ENCODE results near the gene EFCAB13. TPM values are rescaled to one million over a fixed set of nuclear protein-coding genes. Genes with fewer than 3 reads are reported as not detected.

Gene EFCAB13
- total and polyA plus RNA-seq, 2 donors (not counting 1 experiment from before 2014, with no cell fraction given) = 1.3 to 9.2 TPM

DNA sequence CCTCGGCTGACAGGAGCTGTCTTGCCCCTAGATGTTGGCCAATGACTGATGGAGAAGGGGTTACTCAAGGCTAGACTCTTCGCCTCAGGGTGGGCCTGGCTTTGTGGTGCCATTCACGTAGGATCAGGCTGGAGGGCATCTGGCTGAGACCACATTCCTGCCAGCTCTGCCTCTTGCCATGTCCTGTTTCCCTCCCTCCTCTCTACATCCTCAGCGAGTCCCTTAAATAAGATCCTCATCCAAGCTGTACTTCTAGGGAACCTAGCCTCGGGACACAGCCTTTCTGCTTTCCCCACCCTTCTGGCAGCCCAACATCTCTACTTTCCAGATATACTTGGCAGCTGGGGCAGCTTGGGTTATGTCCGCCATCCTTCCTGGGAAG is 27.9 kb upstream of the EFCAB13 start:
- Histone ChIP-seq H4K20me1 (ENCODE audit: control insufficient read depth, extremely low read depth, insufficient read depth, low read length) (no peaks in the 10 kb centered on the region), H3K9me3 (ENCODE audit: control insufficient read depth, insufficient read depth, low read depth, low read length) (no peaks in the 10 kb centered on the region), H3K27ac (ENCODE audit: insufficient read depth, low read length) (no peak overlapping the region), H3K4me1 (ENCODE audit: control insufficient read depth, extremely low read depth, insufficient read depth, low read length) (peaks cover 13% of the 10 kb centered on the region), H3K4me2 (ENCODE audit: extremely low read depth, insufficient read depth, low read length) (no peak overlapping the region), H3K36me3 (ENCODE audit: control insufficient read depth, insufficient read depth, low read length) (peaks cover 2% of the 10 kb centered on the region), H3K27me3 (ENCODE audit: control insufficient read depth, insufficient read depth, low read length) (no peaks in the 10 kb centered on the region), H2AFZ (ENCODE audit: low read length) (no peak overlapping the region), H3K9ac (ENCODE audit: insufficient read depth, low read length) (no peak overlapping the region), H3K79me2 (ENCODE audit: control insufficient read depth, insufficient read depth, low read length) (no peaks in the 10 kb centered on the region), H3K4me3 (replicated peaks in 1 of 4; ENCODE audit: control extremely low read depth in 1 of 4, insufficient read depth in 1 of 4, low read depth in 3 of 4, low read length in 4 of 4) (no peak overlapping the region)
- DNase-seq (ENCODE audit: low read depth in 2 of 2) = no peak
- no peak for TF ChIP-seq CTCF (conservative IDR thresholded peaks at IDR 0.05 in 1 of 2, IDR thresholded peaks at IDR 0.05 in 1 of 2; ENCODE audit: low read depth in 1 of 2, low read length in 2 of 2)
- TF ChIP-seq EZH2 (IDR thresholded peaks at IDR 0.05; ENCODE audit: low read length, missing control alignments) = no peak

DNA sequence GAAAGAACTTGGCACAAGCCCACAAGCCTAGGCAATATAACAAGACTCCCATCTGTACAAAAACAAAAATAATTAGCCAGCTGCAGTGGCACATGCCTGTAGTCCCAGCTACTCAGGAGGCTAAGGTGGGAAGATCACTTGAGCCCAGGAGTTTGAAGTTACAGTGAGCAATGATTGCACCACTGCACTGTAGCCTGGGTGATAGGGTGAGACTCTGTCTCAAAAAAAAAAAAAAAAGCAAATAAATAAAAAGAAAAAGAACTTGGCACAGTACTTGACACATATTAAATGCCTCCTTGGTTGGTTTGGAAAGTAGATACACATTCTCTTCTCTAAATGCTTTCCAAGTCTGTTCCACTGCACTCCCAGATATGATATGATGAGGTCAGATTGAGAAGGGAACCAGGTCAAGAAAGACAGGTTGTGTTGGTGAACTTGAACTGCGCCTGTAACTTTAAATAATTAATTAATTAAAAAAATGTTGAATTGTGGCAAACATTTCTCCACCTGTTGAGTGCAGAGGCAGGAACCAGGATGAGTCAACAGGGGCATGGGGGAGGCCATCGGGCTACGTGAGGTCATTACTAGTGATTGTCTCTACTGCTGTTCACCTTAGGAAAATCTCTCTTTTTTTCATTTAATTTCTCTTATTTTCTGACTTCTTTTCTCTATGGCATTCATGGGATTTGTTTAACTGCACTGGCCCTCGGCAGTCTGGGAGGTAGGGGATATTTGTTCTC is 25.9 kb upstream of the EFCAB13 start:
- Histone ChIP-seq H3K4me2 (ENCODE audit: extremely low read depth, insufficient read depth, low read length) (no peak overlapping the region), H4K20me1 (ENCODE audit: control insufficient read depth, extremely low read depth, insufficient read depth, low read length) (no peaks in the 10 kb centered on the region), H3K9ac (ENCODE audit: insufficient read depth, low read length) (no peak overlapping the region), H3K36me3 (ENCODE audit: control insufficient read depth, insufficient read depth, low read length) (no peaks in the 10 kb centered on the region), H3K9me3 (ENCODE audit: control insufficient read depth, insufficient read depth, low read depth, low read length) (no peaks in the 10 kb centered on the region), H3K4me1 (ENCODE audit: control insufficient read depth, extremely low read depth, insufficient read depth, low read length) (peaks cover 13% of the 10 kb centered on the region), H3K4me3 (replicated peaks in 1 of 4; ENCODE audit: control extremely low read depth in 1 of 4, insufficient read depth in 1 of 4, low read depth in 3 of 4, low read length in 4 of 4) (no peak overlapping the region), H3K27ac (ENCODE audit: insufficient read depth, low read length) (no peak overlapping the region), H3K79me2 (ENCODE audit: control insufficient read depth, insufficient read depth, low read length) (no peaks in the 10 kb centered on the region), H2AFZ (ENCODE audit: low read length) (no peak overlapping the region), H3K27me3 (ENCODE audit: control insufficient read depth, insufficient read depth, low read length) (no peaks in the 10 kb centered on the region)
- TF ChIP-seq CTCF (conservative IDR thresholded peaks at IDR 0.05 in 1 of 2, IDR thresholded peaks at IDR 0.05 in 1 of 2; ENCODE audit: low read depth in 1 of 2, low read length in 2 of 2) = no peak
- no peak for TF ChIP-seq EZH2 (IDR thresholded peaks at IDR 0.05; ENCODE audit: low read length, missing control alignments)
- DNase-seq (ENCODE audit: low read depth in 2 of 2) = peak in 1 of 2 donors; percentile 52

DNA sequence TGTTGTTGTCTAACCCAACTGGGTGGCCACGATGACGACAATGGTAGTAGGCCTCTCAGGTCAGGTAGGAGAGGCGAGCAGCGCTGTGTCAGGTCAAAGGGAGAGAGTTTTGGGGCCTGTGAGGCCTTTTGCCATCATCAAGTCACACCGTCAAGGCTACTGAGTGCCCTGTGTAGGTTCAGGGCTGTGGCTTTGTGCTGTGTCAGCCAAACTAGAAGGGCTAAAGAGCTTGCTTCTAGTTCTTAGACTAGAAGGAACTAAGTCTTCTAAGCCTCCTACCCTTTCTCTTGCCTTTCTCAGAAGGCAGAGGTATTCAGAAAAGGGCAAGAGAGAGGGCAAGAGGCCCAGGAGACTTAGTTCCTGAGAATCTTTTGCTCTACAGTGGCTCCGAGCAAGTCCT is 25.0 kb upstream of the EFCAB13 start:
- Histone ChIP-seq H4K20me1 (ENCODE audit: control insufficient read depth, extremely low read depth, insufficient read depth, low read length) (no peaks in the 10 kb centered on the region), H3K9ac (ENCODE audit: insufficient read depth, low read length) (no peak overlapping the region), H2AFZ (ENCODE audit: low read length) (no peak overlapping the region), H3K36me3 (ENCODE audit: control insufficient read depth, insufficient read depth, low read length) (no peaks in the 10 kb centered on the region), H3K9me3 (ENCODE audit: control insufficient read depth, insufficient read depth, low read depth, low read length) (no peaks in the 10 kb centered on the region), H3K4me2 (ENCODE audit: extremely low read depth, insufficient read depth, low read length) (no peak overlapping the region), H3K27ac (ENCODE audit: insufficient read depth, low read length) (no peak overlapping the region), H3K4me3 (replicated peaks in 1 of 4; ENCODE audit: control extremely low read depth in 1 of 4, insufficient read depth in 1 of 4, low read depth in 3 of 4, low read length in 4 of 4) (no peak overlapping the region), H3K27me3 (ENCODE audit: control insufficient read depth, insufficient read depth, low read length) (no peaks in the 10 kb centered on the region), H3K79me2 (ENCODE audit: control insufficient read depth, insufficient read depth, low read length) (no peaks in the 10 kb centered on the region), H3K4me1 (ENCODE audit: control insufficient read depth, extremely low read depth, insufficient read depth, low read length) (peaks cover 13% of the 10 kb centered on the region)
- no peak for DNase-seq (ENCODE audit: low read depth in 2 of 2)
- TF ChIP-seq CTCF (conservative IDR thresholded peaks at IDR 0.05 in 1 of 2, IDR thresholded peaks at IDR 0.05 in 1 of 2; ENCODE audit: low read depth in 1 of 2, low read length in 2 of 2) = no peak
- TF ChIP-seq EZH2 (IDR thresholded peaks at IDR 0.05; ENCODE audit: low read length, missing control alignments) = no peak

Data from fibroblast of lung (primary cell).